ENCODE data around the gene TMEM158.

- TF ChIP-seq CTCF (IDR thresholded peaks at IDR 0.05) (no peak), EZH2 (IDR thresholded peaks at IDR 0.05) (no peak), EZH2phosphoT487 (IDR thresholded peaks at IDR 0.05) (no peak)
These were observed 46.9 kb downstream of the TMEM158 start for GRCh38 chr3:45179163-45179562.
